IMR-90 (cell line): ENCODE measurements around the gene ZFP90. TPM values are rescaled to one million over a fixed set of nuclear protein-coding genes. Genes with fewer than 3 reads are reported as not detected.

Source experiments
- ATAC-seq: fragments of 200-7000 bp; cut with Tn5 transposase; 2 replicates; pipeline ENCODE4 v1.9.1; 2020; ENCODE audit warnings: low read depth, mild to moderate bottlenecking, moderate library complexity
- BruUV-seq: library from RNA; stranded (reverse); fragments of 400-500 nt; replicated peaks from 2 replicates; lab custom pipeline; 2021; lab: Mats Ljungman, UMichigan
- CTCF ChIA-PET: fragments of 300-600 bp; formaldehyde crosslinking; extraction: SDS; loops from one replicate; lab custom pipeline; 2021; ENCODE audit warnings: antibody characterized with exemption; lab: Yijun Ruan, JAX
- POLR2A ChIA-PET: fragments of 300-600 bp; sonication (Branson Sonifier 250); formaldehyde crosslinking; loops from one replicate; lab custom pipeline; 2022; ENCODE audit warnings: antibody characterized with exemption; ENCODE audit not compliant: unreplicated experiment; lab: Charles Lee
- DNase-seq: peaks from one replicate; pipeline ENCODE4 v3.0.0; 2013
- H2AFZ ChIP-seq: replicated peaks from 2 replicates; pipeline ENCODE3; 2013; ENCODE audit warnings: low read length, mild to moderate bottlenecking; ENCODE audit not compliant: poor library complexity
- H2AK5ac ChIP-seq: 2 replicates; pipeline ENCODE4 v1.6.1; 2013; ENCODE audit warnings: low read depth, low read length, inconsistent platforms
- H2AK9ac ChIP-seq: replicated peaks from 2 replicates; pipeline ENCODE3; 2013; ENCODE audit warnings: mild to moderate bottlenecking, low read depth, low read length, moderate library complexity; ENCODE audit not compliant: poor library complexity
- H2BK120ac ChIP-seq: 2 replicates; pipeline ENCODE4 v1.6.1; 2013; ENCODE audit warnings: low read depth, low read length, inconsistent platforms
- H2BK15ac ChIP-seq: 3 replicates; pipeline ENCODE4 v1.6.1; 2013; ENCODE audit warnings: low read depth, low read length, inconsistent platforms
- H2BK20ac ChIP-seq: 2 replicates; pipeline ENCODE4 v1.6.1; 2013; ENCODE audit warnings: low read depth, mild to moderate bottlenecking, inconsistent platforms, low read length, moderate library complexity
- H2BK5ac ChIP-seq: 2 replicates; pipeline ENCODE4 v1.6.1; 2013; ENCODE audit warnings: mild to moderate bottlenecking, low read depth, low read length, inconsistent platforms; ENCODE audit not compliant: poor library complexity, severe bottlenecking
- H3K14ac ChIP-seq: replicated peaks from 2 replicates; pipeline ENCODE4 v1.6.1; 2013; ENCODE audit warnings: low read depth, low read length, inconsistent platforms
- H3K18ac ChIP-seq: 2 replicates; pipeline ENCODE4 v1.6.1; 2013; ENCODE audit warnings: low read depth, low read length, control low read depth
- H3K23ac ChIP-seq: 2 replicates; pipeline ENCODE4 v1.6.1; 2013; ENCODE audit warnings: low read depth, low read length, inconsistent platforms
- H3K27ac ChIP-seq: 2 replicates; pipeline ENCODE4 v1.5.1; 2013; ENCODE audit warnings: mild to moderate bottlenecking, control low read depth, low read length; ENCODE audit not compliant: insufficient read depth
- H3K27me3 ChIP-seq: 2 replicates; pipeline ENCODE4 v1.6.1; 2013; ENCODE audit warnings: low read length; ENCODE audit not compliant: control insufficient read depth, insufficient read depth
- H3K36me3 ChIP-seq: 2 replicates; pipeline ENCODE4 v1.6.1; 2013; ENCODE audit warnings: low read length, mixed read lengths; ENCODE audit not compliant: control insufficient read depth, insufficient read depth
- H3K4ac ChIP-seq: 2 replicates; pipeline ENCODE4 v1.6.1; 2013; ENCODE audit warnings: low read depth, low read length, inconsistent platforms
- H3K4me1 ChIP-seq: 2 replicates; pipeline ENCODE4 v1.6.1; 2013; ENCODE audit warnings: low read length, mixed read lengths; ENCODE audit not compliant: control insufficient read depth, insufficient read depth
- H3K4me2 ChIP-seq: 2 replicates; pipeline ENCODE4 v1.6.1; 2013; ENCODE audit warnings: low read depth, mild to moderate bottlenecking, control low read depth, low read length, moderate library complexity
- H3K4me3 ChIP-seq: 2 replicates; pipeline ENCODE4 v1.5.1; 2013; ENCODE audit warnings: low read depth, mild to moderate bottlenecking, control low read depth, low read length, moderate library complexity; ENCODE audit not compliant: insufficient read depth
- H3K56ac ChIP-seq: 2 replicates; pipeline ENCODE4 v1.6.1; 2013; ENCODE audit warnings: low read length, inconsistent platforms; ENCODE audit not compliant: insufficient read depth; ENCODE audit errors: extremely low read depth
- H3K79me1 ChIP-seq, 2 experiments: 2 replicates each; pipeline ENCODE4 v1.6.1; 2013; ENCODE audit warnings: low read length in 2 of 2, inconsistent platforms in 1 of 2, low read depth in 1 of 2
- H3K9ac ChIP-seq: 2 replicates; pipeline ENCODE4 v1.6.1; 2013; ENCODE audit warnings: low read depth, low read length, control low read depth
- H3K9me1 ChIP-seq: 2 replicates; pipeline ENCODE4 v1.6.1; 2013; ENCODE audit warnings: low read length, inconsistent platforms; ENCODE audit not compliant: insufficient read depth
- H3K9me3 ChIP-seq: 2 replicates; pipeline ENCODE4 v1.6.1; 2013; ENCODE audit warnings: low read length; ENCODE audit not compliant: control insufficient read depth, insufficient read depth
- H4K20me1 ChIP-seq: 2 replicates; pipeline ENCODE4 v1.6.1; 2013; ENCODE audit warnings: low read length, inconsistent platforms; ENCODE audit not compliant: insufficient read depth
- H4K5ac ChIP-seq: 2 replicates; pipeline ENCODE4 v1.6.1; 2013; ENCODE audit warnings: mild to moderate bottlenecking, low read depth, low read length, control low read depth
- H4K8ac ChIP-seq, 2 experiments: 2 replicates each; pipeline ENCODE4 v1.6.1; 2013; ENCODE audit warnings: low read depth in 2 of 2, low read length in 2 of 2, control low read depth in 1 of 2, inconsistent platforms in 1 of 2
- H4K91ac ChIP-seq: 2 replicates; pipeline ENCODE4 v1.6.1; 2013; ENCODE audit warnings: low read depth, low read length, inconsistent platforms; ENCODE audit not compliant: insufficient read depth
- BHLHE40 ChIP-seq: fragments of 150-350 bp; IDR thresholded peaks from 2 replicates; pipeline ENCODE4 v1.6.1; 2016; ENCODE audit warnings: mild to moderate bottlenecking, low read depth, low read length
- CEBPB ChIP-seq: IDR thresholded peaks from 2 replicates; pipeline ENCODE4 v1.6.1; 2012; ENCODE audit warnings: low read depth, low read length, improper control_type of control experiment
- CHD1 ChIP-seq: IDR thresholded peaks from 2 replicates; pipeline ENCODE4 v1.6.1; 2012; ENCODE audit warnings: low read depth, low read length, improper control_type of control experiment
- ELK1 ChIP-seq: fragments of 150-350 bp; IDR thresholded peaks from 2 replicates; pipeline ENCODE4 v1.6.1; 2016; ENCODE audit warnings: low read depth, mild to moderate bottlenecking, low read length, moderate library complexity, borderline replicate concordance
- FOS ChIP-seq: fragments of 150-350 bp; IDR thresholded peaks from 2 replicates; pipeline ENCODE4 v1.6.1; 2016; ENCODE audit warnings: low read depth, low read length
- MAFK ChIP-seq: IDR thresholded peaks from 2 replicates; pipeline ENCODE4 v1.6.1; 2012; ENCODE audit warnings: low read depth, low read length, improper control_type of control experiment
- MAZ ChIP-seq: IDR thresholded peaks from 2 replicates; pipeline ENCODE4 v1.6.1; 2012; ENCODE audit warnings: low read depth, mild to moderate bottlenecking, low read length, improper control_type of control experiment, moderate library complexity, borderline replicate concordance
- MXI1 ChIP-seq: IDR thresholded peaks from 2 replicates; pipeline ENCODE4 v1.6.1; 2012; ENCODE audit warnings: low read depth, mild to moderate bottlenecking, low read length, moderate library complexity, borderline replicate concordance
- NFE2L2 ChIP-seq: fragments of 150-350 bp; IDR thresholded peaks from 2 replicates; pipeline ENCODE4 v1.6.1; 2016; ENCODE audit warnings: low read depth, mild to moderate bottlenecking, low read length
- POLR2A ChIP-seq: IDR thresholded peaks from 2 replicates; pipeline ENCODE4 v1.6.1; 2012; ENCODE audit warnings: mild to moderate bottlenecking, low read depth, low read length
- RAD21 ChIP-seq: IDR thresholded peaks from 2 replicates; pipeline ENCODE4 v1.6.1; 2012; ENCODE audit warnings: low read length, improper control_type of control experiment
- RCOR1 ChIP-seq: IDR thresholded peaks from 2 replicates; pipeline ENCODE4 v1.6.1; 2012; ENCODE audit warnings: mild to moderate bottlenecking, low read length, improper control_type of control experiment; ENCODE audit not compliant: insufficient replicate concordance
- RFX5 ChIP-seq: IDR thresholded peaks from 2 replicates; pipeline ENCODE4 v1.8.0; 2012; ENCODE audit warnings: low read depth, mild to moderate bottlenecking, low read length, moderate library complexity
- SMC3 ChIP-seq: fragments of 150-350 bp; IDR thresholded peaks from 2 replicates; pipeline ENCODE4 v1.6.1; 2016; ENCODE audit warnings: low read depth, mild to moderate bottlenecking, antibody characterized with exemption, low read length, moderate library complexity
- USF2 ChIP-seq: fragments of 150-350 bp; IDR thresholded peaks from 2 replicates; pipeline ENCODE4 v1.6.1; 2017; ENCODE audit warnings: mild to moderate bottlenecking, antibody characterized with exemption, low read length, low read depth
- WGBS, 2 experiments: methylation state at CpG; one replicate each; pipeline versions ENCODE4 v1.1.5 to v1.1.7; 2013; ENCODE audit warnings: missing lambda C conversion rate in 2 of 2; ENCODE audit not compliant: insufficient read length in 1 of 2; ENCODE audit errors: extremely low coverage in 2 of 2; 5-methylcytosine and 5-hydroxymethylcytosine counted together
- dilution Hi-C: fragments of 300-500 bp; cut with HindIII; formaldehyde crosslinking; loops from one replicate; pipeline ENCODE4 v1.14.3; 2018; ENCODE audit warnings: low sequenced_read_pairs; ENCODE audit not compliant: unreplicated experiment
- in situ Hi-C: fragments of 300-500 bp; cut with MboI; formaldehyde crosslinking; loops from 3 replicates; pipeline ENCODE4 v1.14.3; 2019; ENCODE audit warnings: low sequenced_read_pairs, inconsistent platforms, mixed read lengths
- intact Hi-C: fragments of 100-400 bp; cut with micrococcal nuclease; formaldehyde crosslinking; loops from 2 replicates; pipeline ENCODE4 v1.10.0; 2022
- polyA plus RNA-seq, 3 experiments: library from polyadenylated mRNA; depleted of rRNA; stranded (reverse); fragments of >200 nt; gene quantifications; 2 replicates each; pipeline ENCODE4 v1.2.3, GENCODE V29; 2012; ENCODE audit warnings: low replicate concordance in 1 of 3
- total RNA-seq: library from RNA; depleted of rRNA; stranded (reverse); fragments of >200 nt; gene quantifications from 2 replicates; pipeline ENCODE4 v1.2.3, GENCODE V29; 2012
- TF ChIP-seq, protein P1 (sequence below): conservative IDR thresholded peaks from 2 replicates; pipeline ENCODE4 v1.5.1; 2012; ENCODE audit warnings: mild to moderate bottlenecking, low read depth, low read length, improper control_type of control experiment

ZFP90 gene
- total and polyA plus RNA-seq, 2 of the 4 experiments (the other 2 are of a cell fraction), result 7.3 to 22.6 TPM

GRCh38 chr16:68519225-68519745, 19.8 kb upstream of the ZFP90 start:
- Histone ChIP-seq H4K91ac (no peak overlapping the region), H2BK120ac (no peak overlapping the region), H3K14ac (no peak overlapping the region), H2AK9ac (no peak overlapping the region), H3K18ac (no peak overlapping the region), H2BK20ac (no peak overlapping the region), H3K4me3 (no peak overlapping the region), H3K23ac (no peak overlapping the region), H3K9ac (no peak overlapping the region), H4K8ac (no peak overlapping the region), H3K56ac (no peak overlapping the region), H3K27ac (no peak overlapping the region), H3K4me2 (no peak overlapping the region), H4K5ac (no peak overlapping the region), H3K36me3 (no peaks in the 10 kb centered on the region), H3K4ac (no peak overlapping the region), H2BK15ac (no peak overlapping the region), H3K79me1 (no peaks in the 10 kb centered on the region), H2AK5ac (no peak overlapping the region), H4K20me1 (no peaks in the 10 kb centered on the region), H3K9me3 (0 out of 2 replicates have a peak, but pooled peaks cover 2% of the 10 kb centered on the region), H3K4me1 (no peaks in the 10 kb centered on the region), H3K27me3 (peaks cover 19% of the 10 kb centered on the region), H2AFZ (no peak overlapping the region), H3K9me1 (no peaks in the 10 kb centered on the region), H2BK5ac (no peak overlapping the region)
- ChIA-PET POLR2A (no interaction called here), CTCF (no interaction called here)
- WGBS, 2 experiments, result 100% methylated on average over 1 of the region's 6 CpGs; no CpG with 5 or more reads in 1 of the 2 experiments
- intact Hi-C loops (no loop called here), dilution Hi-C loops (no loop called here), in situ Hi-C loops (no loop called here)
- no TSS peak for BruUV-seq
- DNase-seq (no peak), ATAC-seq (no peak)
- TF ChIP-seq CHD1 (no peak), BHLHE40 (no peak), MAZ (no peak), MAFK (no peak), ELK1 (no peak), NFE2L2 (no peak), SMC3 (no peak), FOS (no peak), USF2 (no peak), CEBPB (no peak), RCOR1 (no peak), RFX5 (no peak), POLR2A (no peak), MXI1 (no peak), RAD21 (no peak)
- TF ChIP-seq, protein P1, sequence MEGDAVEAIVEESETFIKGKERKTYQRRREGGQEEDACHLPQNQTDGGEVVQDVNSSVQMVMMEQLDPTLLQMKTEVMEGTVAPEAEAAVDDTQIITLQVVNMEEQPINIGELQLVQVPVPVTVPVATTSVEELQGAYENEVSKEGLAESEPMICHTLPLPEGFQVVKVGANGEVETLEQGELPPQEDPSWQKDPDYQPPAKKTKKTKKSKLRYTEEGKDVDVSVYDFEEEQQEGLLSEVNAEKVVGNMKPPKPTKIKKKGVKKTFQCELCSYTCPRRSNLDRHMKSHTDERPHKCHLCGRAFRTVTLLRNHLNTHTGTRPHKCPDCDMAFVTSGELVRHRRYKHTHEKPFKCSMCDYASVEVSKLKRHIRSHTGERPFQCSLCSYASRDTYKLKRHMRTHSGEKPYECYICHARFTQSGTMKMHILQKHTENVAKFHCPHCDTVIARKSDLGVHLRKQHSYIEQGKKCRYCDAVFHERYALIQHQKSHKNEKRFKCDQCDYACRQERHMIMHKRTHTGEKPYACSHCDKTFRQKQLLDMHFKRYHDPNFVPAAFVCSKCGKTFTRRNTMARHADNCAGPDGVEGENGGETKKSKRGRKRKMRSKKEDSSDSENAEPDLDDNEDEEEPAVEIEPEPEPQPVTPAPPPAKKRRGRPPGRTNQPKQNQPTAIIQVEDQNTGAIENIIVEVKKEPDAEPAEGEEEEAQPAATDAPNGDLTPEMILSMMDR, result no peak
